ENCODE data around the gene HAUS8.
"Not testable (repeated sequence)": the region's sequence is repeated elsewhere in the genome, so short reads cannot be mapped to it uniquely, and the experiment has no call there.

- not testable (repeated sequence) for TF ChIP-seq CTCF (IDR thresholded peaks at IDR 0.05 in 4 of 5, conservative IDR thresholded peaks at IDR 0.05 in 1 of 5); POLR2A (IDR thresholded peaks at IDR 0.05)
Observed at GRCh38 chr19:17014212-17014861, 60.9 kb downstream of the HAUS8 start.
